ENCODE results near the gene NLGN1.

NLGN1 gene

DNA sequence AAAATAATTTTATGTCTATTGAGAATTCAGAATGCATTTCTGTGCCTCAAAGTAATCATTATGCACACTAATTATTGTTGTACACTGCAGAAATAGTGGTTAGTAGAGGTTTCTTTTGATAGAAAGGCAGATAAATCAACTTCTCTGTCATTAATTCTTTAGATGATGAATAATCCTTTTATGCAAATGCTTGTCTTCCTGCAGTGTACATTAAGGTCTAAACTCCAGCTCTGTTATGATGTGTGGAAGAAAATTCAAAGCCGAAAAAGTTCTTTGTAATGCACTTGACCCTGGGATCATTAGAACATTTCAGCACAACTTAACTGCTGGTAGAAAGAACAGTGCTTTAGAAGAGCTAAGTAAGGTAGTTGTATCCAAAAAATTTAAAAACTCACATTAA, 353.0 kb downstream of the NLGN1 start:
- FAIRE-seq (no peak), DNase-seq (ENCODE audit: low spot score) (no peak)

DNA sequence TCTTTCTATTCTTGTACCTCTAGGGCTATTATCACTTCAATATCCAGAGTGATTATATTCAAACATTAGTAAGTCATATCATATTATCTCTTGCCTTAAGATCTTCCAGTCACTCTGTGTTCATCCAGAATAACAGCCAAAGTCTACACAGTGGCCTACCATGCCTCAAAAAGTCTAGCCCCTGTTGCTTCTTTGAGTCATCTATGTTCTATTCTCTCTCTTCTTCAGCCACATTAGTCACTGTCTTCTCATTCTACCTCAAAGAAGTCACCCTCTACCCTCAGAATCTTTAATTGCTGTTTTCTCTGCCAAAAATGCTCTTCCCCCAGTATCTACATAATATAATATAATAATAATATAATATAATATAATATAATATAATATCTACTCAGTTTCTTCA, 356.0 kb downstream of the NLGN1 start:
- DNase-seq (ENCODE audit: low spot score) (no peak), FAIRE-seq (no peak)

DNA sequence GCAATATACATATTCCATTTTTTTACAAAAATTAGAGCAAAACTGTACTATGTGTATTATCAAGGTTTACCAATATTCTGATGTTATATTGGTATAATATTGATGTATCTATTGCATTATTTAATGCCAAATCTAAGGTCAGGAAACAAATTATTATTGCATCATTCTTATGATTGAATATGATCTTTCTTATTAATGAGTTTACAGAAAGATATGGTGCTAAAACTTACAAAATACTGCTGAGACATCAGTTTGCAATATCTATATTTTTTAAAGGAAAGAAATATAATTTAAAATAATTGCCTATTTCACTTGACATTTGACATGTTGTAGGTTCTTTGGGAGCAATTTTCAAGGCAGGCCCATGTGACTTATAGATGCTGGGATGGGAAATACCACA, 357.6 kb downstream of the NLGN1 start:
- no peak for DNase-seq (ENCODE audit: low spot score)
- FAIRE-seq = no peak

DNA sequence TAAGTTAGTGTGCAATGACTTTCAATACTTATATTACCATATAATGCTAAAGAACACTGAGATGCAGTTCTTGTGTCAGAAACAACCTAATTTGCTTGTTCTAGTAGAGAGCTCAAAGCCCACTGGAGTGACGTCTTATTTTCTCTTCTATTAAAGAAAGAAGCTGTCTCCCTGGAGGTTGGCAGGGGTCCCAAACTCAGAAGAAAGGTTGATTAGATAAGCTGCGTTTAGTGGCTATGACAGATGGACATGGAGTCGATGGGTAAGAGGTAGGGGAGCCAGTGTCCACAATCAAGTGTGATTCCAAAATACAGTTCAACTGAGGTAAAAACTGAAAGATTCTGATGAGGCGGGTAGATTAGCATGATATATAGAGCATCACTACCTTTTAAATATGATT, 363.6 kb downstream of the NLGN1 start:
- DNase-seq (ENCODE audit: low spot score) = no peak
- FAIRE-seq = no peak

DNA sequence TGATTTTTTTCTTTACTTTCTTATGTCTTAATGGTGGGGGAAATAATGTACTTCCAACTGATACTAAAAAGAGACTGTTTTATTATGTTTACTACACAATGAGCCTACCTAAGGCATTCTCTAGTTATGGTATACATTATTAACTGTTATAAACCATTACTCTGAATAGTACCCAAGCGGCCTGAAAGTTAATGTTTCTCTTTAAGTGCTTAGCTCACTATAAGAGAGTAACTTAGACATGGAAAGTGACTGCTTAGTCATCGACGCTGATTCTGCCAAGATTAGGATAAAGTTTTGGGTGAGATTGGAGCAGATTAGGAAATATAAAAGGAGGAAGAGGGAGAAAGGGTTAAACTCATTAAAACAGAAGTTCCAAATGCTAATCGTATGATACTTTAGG, 365.0 kb downstream of the NLGN1 start:
- DNase-seq (ENCODE audit: low spot score) = no peak
- FAIRE-seq = no peak

DNA sequence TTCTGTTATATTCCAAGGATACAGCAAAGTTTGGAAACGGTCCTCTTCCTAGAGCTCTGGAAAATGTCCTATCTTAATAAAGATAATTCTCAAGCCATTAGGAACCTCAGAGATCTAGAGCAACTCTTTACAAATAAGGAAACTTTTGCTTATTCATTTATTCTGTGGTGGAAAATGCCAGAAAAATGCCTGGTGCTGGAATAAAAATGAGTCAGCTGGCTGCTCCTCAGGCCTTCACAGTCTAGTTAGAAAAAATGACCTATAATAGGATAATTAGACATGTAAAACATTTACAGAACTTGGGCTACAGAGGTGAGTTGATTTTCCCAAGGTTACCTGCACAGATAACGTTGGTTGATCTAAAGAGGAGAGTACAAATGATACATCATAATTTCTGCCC, 372.5 kb downstream of the NLGN1 start:
- DNase-seq (ENCODE audit: low spot score) (no peak), FAIRE-seq (no peak)

DNA sequence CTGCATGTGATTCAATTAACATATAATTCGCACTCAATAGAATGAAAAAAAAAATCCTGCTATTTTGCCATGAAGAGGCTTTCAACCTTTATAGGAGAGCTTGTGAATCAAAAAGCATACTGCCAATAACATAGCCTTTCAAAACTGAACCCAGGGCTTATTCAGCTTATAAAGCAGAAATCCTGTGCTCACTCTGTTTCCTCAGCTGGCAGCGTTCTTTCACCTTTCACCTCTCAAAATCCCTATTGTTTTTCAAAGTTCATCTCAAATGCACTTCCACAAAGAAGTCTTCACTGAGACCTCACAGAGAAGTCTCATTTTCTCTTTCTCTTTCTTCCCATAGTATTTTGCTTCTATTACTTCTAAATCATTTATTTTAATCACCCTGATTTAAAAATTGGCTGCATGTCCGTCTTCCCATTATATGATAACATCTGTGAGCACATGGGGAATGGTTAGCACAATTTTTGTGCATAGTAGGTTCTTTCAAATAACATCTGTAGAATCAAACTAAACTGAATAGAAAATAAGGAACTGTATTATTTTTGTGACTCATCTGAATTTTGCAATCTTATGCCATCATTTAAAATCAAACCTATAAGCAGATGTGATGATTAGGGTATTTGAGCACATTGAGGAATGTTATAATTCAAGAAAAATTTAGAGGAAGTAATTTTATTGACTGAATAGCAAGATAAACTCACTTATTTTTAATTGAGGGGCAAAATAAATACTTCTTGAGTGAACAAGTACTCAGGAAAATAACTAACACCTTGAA, 373.4 kb downstream of the NLGN1 start:
- FAIRE-seq (no peak), DNase-seq (ENCODE audit: low spot score) (no peak)

DNA sequence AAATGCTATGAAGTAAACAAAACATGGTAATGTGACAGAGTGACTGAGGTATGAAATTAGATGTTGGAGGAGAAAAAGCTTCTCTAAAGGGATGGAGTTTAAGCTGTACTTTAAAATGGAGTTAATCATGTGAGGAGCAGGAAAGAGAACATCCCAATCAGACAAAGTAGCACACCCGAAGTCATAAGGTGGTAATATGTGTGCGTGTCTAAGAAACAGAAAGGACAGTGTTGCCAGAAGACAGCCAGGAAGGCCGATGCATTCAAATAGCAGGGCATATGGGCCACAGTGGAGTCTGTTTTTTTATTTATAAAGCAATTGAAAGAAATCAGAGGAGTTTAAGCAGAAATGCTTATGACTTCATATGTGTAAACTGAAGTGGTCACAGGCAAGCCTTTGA, 376.3 kb downstream of the NLGN1 start:
- DNase-seq (ENCODE audit: low spot score) (no peak), FAIRE-seq (no peak)

DNA sequence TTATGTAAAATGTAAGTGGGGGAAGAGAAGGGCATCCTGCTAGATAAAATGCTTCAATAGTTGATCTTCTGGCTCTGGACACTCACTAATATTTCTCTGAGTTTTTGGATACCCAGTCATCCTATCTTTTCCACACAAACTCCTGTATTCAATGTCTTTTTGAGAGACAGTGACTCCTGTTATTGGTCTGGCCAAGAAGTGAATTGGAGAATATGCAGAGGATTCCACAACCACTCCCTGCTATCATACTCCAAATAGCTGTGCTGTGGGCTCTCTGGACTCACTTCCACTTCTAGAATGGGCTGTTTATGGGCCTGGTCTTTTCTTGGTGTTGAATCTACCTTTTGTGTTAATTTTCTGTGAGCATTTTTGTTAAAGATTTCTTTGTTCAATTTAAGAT, 376.8 kb downstream of the NLGN1 start:
- FAIRE-seq (no peak), DNase-seq (ENCODE audit: low spot score) (no peak)

DNA sequence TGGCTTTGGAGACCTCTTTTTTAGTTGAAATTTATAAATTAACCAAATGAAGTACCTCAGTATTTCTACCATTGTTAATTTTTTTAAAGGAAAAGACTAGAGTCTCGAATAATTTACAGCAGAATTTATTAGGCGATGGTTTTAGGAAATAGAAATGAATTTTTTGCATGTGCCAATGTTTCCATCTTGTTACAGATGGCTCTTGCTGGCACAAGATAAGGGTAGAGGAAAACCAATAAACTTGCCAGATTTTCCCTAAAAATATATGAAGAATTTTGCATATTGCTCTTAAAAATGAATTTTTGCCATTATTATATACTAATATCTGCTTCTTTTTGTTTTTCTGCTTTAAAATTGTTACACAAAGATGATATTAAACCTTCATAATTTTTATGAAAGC, 380.7 kb downstream of the NLGN1 start:
- DNase-seq (ENCODE audit: low spot score) (no peak), FAIRE-seq (no peak)

DNA sequence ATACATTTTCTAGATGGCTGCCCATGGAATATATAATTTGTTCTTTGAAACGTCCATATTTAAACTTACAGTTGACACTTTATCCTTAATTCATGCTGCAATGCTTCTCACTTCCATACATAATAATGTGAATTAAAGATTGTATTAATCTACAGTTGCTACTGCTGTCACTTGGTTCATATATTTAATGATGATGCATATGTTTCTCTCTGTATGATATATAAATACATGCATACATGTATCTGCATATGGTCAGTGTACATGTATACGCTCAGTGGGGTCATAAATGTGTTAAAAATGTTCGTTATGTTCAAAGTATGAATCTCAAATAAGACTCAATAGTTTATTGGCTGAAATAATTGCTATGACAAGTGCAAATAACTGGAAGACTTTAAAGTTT, 382.5 kb downstream of the NLGN1 start:
- no peak for FAIRE-seq
- DNase-seq (ENCODE audit: low spot score) = no peak

DNA sequence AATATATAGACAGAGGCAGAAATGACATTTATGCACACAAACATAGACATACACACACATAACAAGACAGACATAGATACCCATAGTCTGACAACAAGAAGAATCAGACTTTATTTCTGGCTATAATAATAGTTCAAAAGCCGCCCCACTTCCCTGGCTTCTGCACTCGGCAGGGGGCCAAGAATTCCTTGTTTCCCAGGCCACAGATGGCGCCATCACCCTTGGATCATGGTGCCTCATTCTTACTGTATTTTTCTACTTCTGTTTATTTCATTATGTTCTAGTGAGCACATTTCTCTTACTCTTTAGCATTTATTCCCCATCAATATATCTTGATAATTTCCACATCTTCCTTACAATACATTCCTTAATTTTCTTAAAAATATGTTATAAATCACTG, 387.5 kb downstream of the NLGN1 start:
- no peak for FAIRE-seq

DNA sequence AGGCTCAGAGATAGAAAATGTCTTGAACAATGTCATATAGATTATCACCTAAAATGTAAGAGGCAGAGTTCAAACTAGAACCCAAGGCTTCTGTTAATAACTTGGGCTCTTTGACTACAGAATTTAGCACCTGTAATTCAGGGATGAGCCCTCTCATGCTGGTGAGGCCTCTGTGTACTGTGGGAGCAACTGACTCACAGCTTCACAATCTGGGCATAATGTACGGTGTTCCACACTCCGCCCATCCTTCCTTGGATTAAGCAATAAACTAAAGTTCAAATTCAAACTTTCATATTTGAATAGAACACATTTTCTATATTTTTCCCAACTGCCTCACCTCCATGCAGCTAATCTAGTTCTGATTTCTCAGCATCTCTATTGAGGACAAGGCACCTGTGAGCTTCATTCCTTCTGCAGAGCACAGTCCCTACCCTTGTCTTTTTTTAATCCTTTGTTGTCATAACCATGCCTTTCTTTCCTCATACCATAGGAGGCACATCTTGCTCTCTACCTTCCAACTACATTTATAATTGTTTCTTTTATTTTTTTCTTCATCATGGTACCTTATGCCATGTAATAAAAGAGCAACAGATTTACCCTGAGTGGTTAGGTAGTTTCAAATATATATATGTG, 392.1 kb downstream of the NLGN1 start:
- DNase-seq (ENCODE audit: low spot score) (no peak), FAIRE-seq (no peak)

More for the DNA sequence above, 387.5 kb downstream of the NLGN1 start:
- no peak for DNase-seq (ENCODE audit: low spot score)

DNA sequence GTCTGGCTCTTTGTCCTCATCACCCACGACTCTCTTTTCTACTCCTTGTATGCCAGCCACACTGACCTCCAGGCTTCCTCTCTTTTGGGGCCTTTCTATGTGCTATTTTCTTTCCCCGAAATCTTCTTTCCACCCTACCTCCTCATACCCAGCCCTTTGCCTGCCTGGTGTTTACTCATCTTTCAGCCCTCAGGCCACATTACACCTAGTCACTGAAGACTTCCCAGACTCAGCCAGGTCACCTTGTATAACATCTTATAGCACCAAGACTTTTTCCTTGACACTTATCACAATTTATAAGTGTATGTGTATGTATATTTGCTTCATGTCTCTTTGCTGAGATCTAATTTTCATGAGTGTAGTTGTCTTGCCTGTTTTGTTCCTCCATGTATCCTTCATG, 396.4 kb downstream of the NLGN1 start:
- FAIRE-seq (no peak), DNase-seq (ENCODE audit: low spot score) (no peak)

DNA sequence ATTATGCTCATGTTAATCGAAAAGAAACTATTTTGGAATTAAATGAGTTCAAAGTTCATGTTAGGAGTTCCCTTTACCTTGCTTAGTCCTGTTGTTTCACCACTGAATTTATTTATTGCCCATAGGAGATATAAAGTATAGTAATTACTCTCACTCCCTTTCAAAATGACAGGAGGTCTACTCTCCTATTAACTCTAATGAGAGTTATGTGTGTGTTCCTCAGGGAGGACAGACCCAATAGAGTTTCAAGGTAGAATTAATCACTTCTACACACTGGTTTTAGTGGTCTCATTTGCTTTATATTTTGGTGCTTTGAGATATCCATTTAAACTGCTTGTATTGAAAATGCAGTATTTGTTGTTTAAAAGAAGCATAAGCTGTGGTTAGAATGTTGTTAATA, 398.9 kb downstream of the NLGN1 start:
- FAIRE-seq = no peak
- no peak for DNase-seq (ENCODE audit: low spot score)

DNA sequence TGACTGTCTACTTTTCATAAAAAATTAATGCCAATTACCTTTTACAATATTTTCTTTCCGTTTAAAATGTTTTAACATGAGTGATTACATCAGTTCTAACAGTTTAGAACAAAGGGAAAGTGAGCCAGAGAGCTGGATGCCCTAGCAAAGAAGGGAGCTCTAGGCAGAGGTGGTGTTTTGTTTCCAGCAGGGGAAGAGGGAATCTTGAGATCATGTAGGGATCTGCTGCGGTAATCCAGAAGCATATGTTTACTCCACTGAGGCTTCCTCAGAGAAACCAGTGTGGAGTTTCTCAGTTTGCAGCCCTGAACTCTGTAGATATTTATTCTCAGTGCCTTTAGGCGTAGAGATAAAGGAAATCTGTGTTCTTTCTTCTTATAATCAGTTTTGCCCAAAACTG, 399.3 kb downstream of the NLGN1 start:
- DNase-seq (ENCODE audit: low spot score) (no peak), FAIRE-seq (no peak)

DNA sequence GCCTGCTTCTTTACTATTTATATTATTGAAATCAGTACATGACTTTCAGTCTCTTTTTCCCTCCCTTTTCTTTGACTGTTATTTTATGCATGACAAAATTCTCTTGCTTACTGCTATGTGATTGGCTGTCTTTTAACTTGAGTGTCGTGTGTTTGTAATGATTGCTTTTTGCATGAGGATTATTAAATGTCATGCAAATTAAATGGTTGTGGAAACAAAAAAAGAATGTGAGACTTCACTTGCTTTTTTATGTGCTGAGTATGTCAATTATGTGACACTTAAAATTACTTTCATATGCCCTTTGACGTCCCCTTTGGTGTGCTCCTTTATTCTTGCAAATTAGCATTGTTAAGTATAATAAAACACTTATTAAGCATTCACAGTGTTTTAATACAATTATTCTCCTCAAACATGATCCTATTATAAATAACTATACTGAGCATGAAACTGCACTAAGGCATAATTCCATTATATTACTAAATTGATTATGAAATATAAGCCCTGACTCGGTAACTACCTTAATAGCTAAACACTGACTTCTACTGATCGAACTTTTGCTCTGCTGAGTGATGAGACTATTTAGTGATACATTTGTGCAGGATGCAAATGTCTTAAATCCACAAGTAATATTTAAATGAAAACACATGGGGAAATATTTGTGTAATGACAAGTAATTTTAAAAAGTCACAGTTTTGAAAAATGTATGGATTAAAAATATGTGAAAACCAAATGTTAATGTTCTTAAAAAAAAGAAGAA, 401.7 kb downstream of the NLGN1 start:
- DNase-seq (ENCODE audit: low spot score) = no peak
- no peak for FAIRE-seq

DNA sequence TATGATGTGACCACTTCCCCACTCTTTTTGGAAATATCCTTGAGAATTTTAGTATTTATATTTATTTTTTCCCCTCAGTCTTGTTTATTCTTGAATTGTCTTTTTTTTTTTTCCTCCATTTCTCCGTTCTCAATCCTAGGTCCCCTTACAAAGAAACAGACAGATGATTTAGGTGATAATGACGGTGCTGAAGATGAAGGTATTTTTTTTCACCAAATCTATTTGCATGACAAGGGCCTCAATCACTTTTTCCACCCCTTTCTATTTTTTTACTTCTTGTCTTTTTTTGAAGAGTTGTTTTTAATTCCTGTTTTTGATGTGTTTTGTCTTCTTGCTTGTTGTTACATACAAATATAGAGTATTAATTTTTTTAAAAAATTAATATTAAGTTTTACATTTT, 402.6 kb downstream of the NLGN1 start:
- no peak for DNase-seq (ENCODE audit: low spot score)
- no peak for FAIRE-seq

DNA sequence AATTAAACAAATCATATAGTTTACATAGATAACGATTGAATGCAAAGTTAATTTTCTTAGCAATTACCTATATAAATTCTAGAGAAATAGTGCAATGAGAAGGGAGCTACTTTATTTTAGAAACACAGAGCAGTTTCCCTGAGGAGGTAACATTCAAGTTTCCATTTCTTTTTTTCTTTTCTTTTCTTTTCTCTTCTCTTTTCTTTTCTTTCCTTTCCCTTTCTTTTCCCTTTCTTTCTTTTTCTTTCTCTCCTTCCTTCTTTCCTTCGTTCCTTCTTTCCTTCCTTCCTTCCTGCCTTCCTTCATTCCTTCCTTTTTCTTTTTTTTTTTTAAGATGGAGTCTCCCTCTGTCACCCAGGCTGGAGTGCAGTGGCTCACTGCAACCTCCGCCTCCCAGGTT, 417.3 kb downstream of the NLGN1 start:
- DNase-seq (ENCODE audit: low spot score) (no peak), FAIRE-seq (no peak)

DNA sequence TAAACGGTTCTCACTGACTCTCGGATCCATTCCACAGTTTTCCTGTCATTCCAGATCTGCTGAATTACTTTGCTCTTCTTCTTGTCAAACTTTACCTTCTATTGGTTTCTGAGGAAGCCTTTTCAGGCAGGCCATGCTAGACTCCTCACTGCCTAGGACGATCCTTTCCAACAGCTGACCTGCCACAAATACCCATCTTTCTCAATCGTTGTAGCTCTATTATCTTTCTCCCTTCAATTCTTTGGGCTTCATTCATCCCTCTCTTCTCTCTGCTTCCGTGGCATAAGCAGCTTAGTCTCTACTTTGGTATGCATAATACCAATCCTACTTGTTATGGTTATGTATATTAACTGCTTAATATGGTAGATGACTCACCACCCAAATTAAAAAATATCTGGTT, 421.8 kb downstream of the NLGN1 start:
- DNase-seq (ENCODE audit: low spot score) = no peak
- FAIRE-seq = no peak

DNA sequence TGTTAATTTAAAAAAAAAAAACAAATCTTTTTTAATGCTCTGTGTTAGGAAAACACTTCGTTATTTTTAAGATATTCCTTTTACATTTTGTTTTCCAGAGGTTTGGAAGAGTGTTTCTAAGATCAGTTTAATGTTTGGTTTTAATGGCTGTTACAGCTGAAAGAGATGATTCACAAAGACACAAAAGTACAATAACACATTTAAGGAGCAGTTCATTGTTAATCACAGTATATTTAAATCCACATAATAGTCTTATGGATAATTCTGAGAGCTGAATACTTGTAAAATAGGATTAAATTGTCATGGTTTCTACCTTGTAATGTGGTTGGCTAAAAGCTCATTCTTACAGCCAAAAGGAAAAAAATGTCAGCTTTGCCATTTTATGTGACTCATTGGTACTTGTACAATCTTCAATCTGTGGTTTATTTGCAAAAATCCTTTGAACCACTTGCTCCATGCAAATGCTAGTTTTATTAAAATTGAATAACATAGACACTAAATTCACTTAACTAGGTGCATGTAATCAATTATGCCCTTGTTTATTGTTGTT, 426.4 kb downstream of the NLGN1 start:
- DNase-seq (ENCODE audit: low spot score) = no peak
- no peak for FAIRE-seq

DNA sequence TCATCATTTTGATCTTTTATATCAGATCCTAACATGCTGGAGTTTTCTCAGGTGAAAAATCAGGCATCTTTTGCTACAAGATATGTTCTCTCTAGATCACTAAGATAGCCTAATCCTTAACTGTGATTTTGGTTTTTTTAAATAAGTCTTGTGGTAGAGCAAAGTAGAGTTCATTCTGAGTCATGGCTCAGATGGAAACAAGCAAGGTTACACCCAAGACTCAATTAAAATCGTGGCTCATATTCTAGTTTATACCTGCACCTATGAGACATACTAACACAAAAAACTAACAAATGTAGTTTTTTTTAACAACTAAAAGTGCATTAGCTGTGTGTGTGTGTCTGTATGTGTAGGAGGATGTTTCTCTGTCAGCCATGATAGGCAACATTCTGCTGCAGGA, 428.2 kb downstream of the NLGN1 start:
- FAIRE-seq = no peak
- DNase-seq (ENCODE audit: low spot score) = no peak
